Natural killer cell (primary cell): ENCODE data around the gene LPIN3. TPM values are rescaled to one million over a fixed set of nuclear protein-coding genes. Genes with fewer than 3 reads are reported as not detected.

ENCODE experiments used
- ATAC-seq, 3 donors: fragments of 150-1000 bp in 2 of 3; fragments of 200-7000 bp in 1 of 3; cut with Tn5 transposase; 1 replicate in 1 of 3; 2 replicates in 2 of 3; pipeline ENCODE4 v1.10.0; 2021; ENCODE audit warnings: mild to moderate bottlenecking in 2 of 3, moderate library complexity in 2 of 3
- DNase-seq, 2 donors: peaks; one replicate each; pipeline versions ENCODE4 v3.0.0 to v3.0.0-alpha.2; 2013 to 2021; ENCODE audit warnings: mixed read lengths in 1 of 2
- H3K27ac ChIP-seq: one replicate; pipeline ENCODE4 v1.5.1; 2013; ENCODE audit warnings: mild to moderate bottlenecking, low read length
- H3K27me3 ChIP-seq: one replicate; pipeline ENCODE4 v1.6.1; 2013; ENCODE audit warnings: low read length; ENCODE audit not compliant: control insufficient read depth, insufficient read depth
- H3K36me3 ChIP-seq: one replicate; pipeline ENCODE4 v1.6.1; 2013; ENCODE audit warnings: low read length; ENCODE audit not compliant: control insufficient read depth, insufficient read depth
- H3K4me1 ChIP-seq: one replicate; pipeline ENCODE4 v1.6.1; 2013; ENCODE audit warnings: low read length; ENCODE audit not compliant: control insufficient read depth, insufficient read depth
- H3K4me3 ChIP-seq: one replicate; pipeline ENCODE4 v1.5.1; 2013; ENCODE audit warnings: low read length
- H3K9me3 ChIP-seq: one replicate; pipeline ENCODE4 v1.6.1; 2013; ENCODE audit warnings: low read length; ENCODE audit not compliant: control insufficient read depth, insufficient read depth
- H3K27ac Mint-ChIP-seq, 2 donors: one replicate each; pipeline ENCODE4 v1.8.0; 2022; ENCODE audit warnings: mild to moderate bottlenecking in 2 of 2, mixed read lengths in 2 of 2, moderate library complexity in 1 of 2
- H3K27me3 Mint-ChIP-seq, 2 donors: one replicate each; pipeline ENCODE4 v1.8.0; 2022; ENCODE audit warnings: low read depth in 2 of 2, mixed read lengths in 2 of 2
- H3K36me3 Mint-ChIP-seq: one replicate; pipeline ENCODE4 v1.8.0; 2022; ENCODE audit warnings: mixed read lengths
- H3K4me1 Mint-ChIP-seq, 2 donors: one replicate each; pipeline ENCODE4 v1.8.0; 2022; ENCODE audit warnings: mixed read lengths in 2 of 2
- H3K4me3 Mint-ChIP-seq: one replicate; pipeline ENCODE4 v1.8.0; 2022; ENCODE audit warnings: mild to moderate bottlenecking, moderate library complexity, mixed read lengths
- H3K9me3 Mint-ChIP-seq, 2 donors: one replicate each; pipeline ENCODE4 v1.8.0; 2022; ENCODE audit warnings: mixed read lengths in 2 of 2
- CTCF ChIP-seq: fragments of 200-600 bp; IDR thresholded peaks from one replicate; pipeline ENCODE4 v1.8.0; 2022; ENCODE audit warnings: antibody characterized with exemption
- WGBS: methylation state at CpG from one replicate; pipeline ENCODE4 v1.1.7; 2013; ENCODE audit warnings: missing lambda C conversion rate; ENCODE audit not compliant: insufficient coverage; 5-methylcytosine and 5-hydroxymethylcytosine counted together
- intact Hi-C: fragments of 100-400 bp; cut with micrococcal nuclease; formaldehyde crosslinking; loops from one replicate; pipeline ENCODE4 v1.14.2; 2022
- total RNA-seq, 4 donors: library from RNA; stranded (reverse); fragments of 120-200 nt in 1 of 4; gene quantifications; one replicate each; pipeline versions ENCODE4 v1.2.3 to v1.2.4, GENCODE V29; 2013 to 2022

The LPIN3 gene
- total RNA-seq, 3 donors from 2014 or later (not counting 1 experiment from before 2014, with no cell fraction given) = 0.07 to 0.28 TPM; not detected in 1

- Mint-ChIP-seq H3K27me3 (no peaks in the 10 kb centered on the region), H3K4me3 (no peak overlapping the region), H3K27ac (no peak overlapping the region), H3K9me3 (no peaks in the 10 kb centered on the region), H3K4me1 (no peaks in the 10 kb centered on the region), H3K36me3 (no peaks in the 10 kb centered on the region)
- 79% methylated on average over 3 of the region's 3 CpGs for WGBS
- ATAC-seq (no peak), DNase-seq (no peak)
- Histone ChIP-seq H3K4me3 (no peak overlapping the region), H3K27ac (no peak overlapping the region), H3K9me3 (no peaks in the 10 kb centered on the region), H3K36me3 (no peaks in the 10 kb centered on the region), H3K27me3 (no peaks in the 10 kb centered on the region), H3K4me1 (no peaks in the 10 kb centered on the region)
- TF ChIP-seq CTCF = no peak
- intact Hi-C loops = no loop called here
Observed at GRCh38 chr20:41300383-41300782, 40.2 kb upstream of the LPIN3 start.

- Histone ChIP-seq H3K36me3 (no peaks in the 10 kb centered on the region), H3K27me3 (no peaks in the 10 kb centered on the region), H3K4me1 (no peaks in the 10 kb centered on the region), H3K27ac (no peak overlapping the region), H3K9me3 (no peaks in the 10 kb centered on the region), H3K4me3 (no peak overlapping the region)
- H3K27me3 Mint-ChIP-seq = no peaks in the 10 kb centered on the region
- H3K9me3 Mint-ChIP-seq = no peaks in the 10 kb centered on the region
- no peak for ATAC-seq
- H3K4me3 Mint-ChIP-seq = no peak overlapping the region
- intact Hi-C loops = no loop called here
- no peak overlapping the region for H3K27ac Mint-ChIP-seq
- no peaks in the 10 kb centered on the region for H3K4me1 Mint-ChIP-seq
- DNase-seq = no peak
- no peaks in the 10 kb centered on the region for H3K36me3 Mint-ChIP-seq
- 96% methylated on average over 4 of the region's 4 CpGs for WGBS
- TF ChIP-seq CTCF = no peak
Observed at GRCh38 chr20:41300886-41301285, 39.7 kb upstream of the LPIN3 start.

GRCh38 chr20:41304002-41304401, 36.6 kb upstream of the LPIN3 start:
- ATAC-seq = no peak
- DNase-seq = no peak
- WGBS = 75% methylated on average over 1 of the region's 1 CpG
- H3K36me3 Mint-ChIP-seq = no peaks in the 10 kb centered on the region
- intact Hi-C loops = no loop called here
- H3K4me3 Mint-ChIP-seq = no peak overlapping the region
- Histone ChIP-seq H3K4me3 (no peak overlapping the region), H3K36me3 (no peaks in the 10 kb centered on the region), H3K9me3 (no peaks in the 10 kb centered on the region), H3K4me1 (no peaks in the 10 kb centered on the region), H3K27me3 (no peaks in the 10 kb centered on the region), H3K27ac (no peak overlapping the region)
- H3K9me3 Mint-ChIP-seq = no peaks in the 10 kb centered on the region
- no peak for TF ChIP-seq CTCF
- peaks cover 0 to 7% of the 10 kb centered on the region in 2 donors for H3K4me1 Mint-ChIP-seq
- H3K27me3 Mint-ChIP-seq = no peaks in the 10 kb centered on the region
- H3K27ac Mint-ChIP-seq = no peak overlapping the region

- Histone ChIP-seq H3K4me1 (no peaks in the 10 kb centered on the region), H3K36me3 (no peaks in the 10 kb centered on the region), H3K27ac (no peak overlapping the region), H3K27me3 (no peaks in the 10 kb centered on the region), H3K9me3 (no peaks in the 10 kb centered on the region), H3K4me3 (no peak overlapping the region)
- no peak overlapping the region for H3K4me3 Mint-ChIP-seq
- ATAC-seq (no peak), DNase-seq (no peak)
- no peaks in the 10 kb centered on the region for H3K9me3 Mint-ChIP-seq
- 98% methylated on average over 3 of the region's 3 CpGs for WGBS
- intact Hi-C loops = no loop called here
- no peaks in the 10 kb centered on the region for H3K27me3 Mint-ChIP-seq
- no peaks in the 10 kb centered on the region for H3K36me3 Mint-ChIP-seq
- H3K4me1 Mint-ChIP-seq = peaks cover 2 to 8% of the 10 kb centered on the region in 2 donors
- H3K27ac Mint-ChIP-seq = no peak overlapping the region
- TF ChIP-seq CTCF = no peak
Observed at GRCh38 chr20:41304424-41305079, 36.1 kb upstream of the LPIN3 start.
